ENCODE data around the gene BSND. TPM values are rescaled to one million over a fixed set of nuclear protein-coding genes. Genes with fewer than 3 reads are reported as not detected.

BSND gene
- total RNA-seq, 2 donors from 2014 or later = 0.13 to 0.20 TPM

DNA sequence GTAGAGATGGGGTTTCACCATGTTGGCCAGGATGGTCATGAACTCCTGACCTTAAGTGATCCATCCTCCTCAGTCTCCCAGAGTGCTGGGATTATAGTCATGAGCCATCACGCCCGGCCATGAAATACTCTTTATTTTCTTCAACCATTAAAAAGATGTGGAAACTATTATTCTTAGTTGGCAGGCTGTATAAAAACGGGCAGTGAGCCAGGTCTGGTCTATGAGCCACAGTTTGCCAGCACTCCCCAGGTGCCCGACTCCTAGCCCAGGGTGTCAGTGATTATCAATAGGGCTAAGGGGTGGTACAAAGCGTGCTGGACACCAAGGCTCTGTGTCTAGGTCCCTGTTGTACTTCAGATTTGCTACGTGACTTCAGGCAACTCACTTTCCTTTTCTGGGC lies 22.0 kb upstream of the BSND start:
- Mint-ChIP-seq H3K27ac (peak overlapping the region; percentile 48), H3K36me3 (ENCODE audit: low read depth) (no peaks in the 10 kb centered on the region), H3K27me3 (ENCODE audit: insufficient read depth) (peaks cover 35% of the 10 kb centered on the region), H3K4me1 (peaks cover 16% of the 10 kb centered on the region), H3K9me3 (no peaks in the 10 kb centered on the region), H3K4me3 (no peak overlapping the region)
- Histone ChIP-seq H3K27ac (ENCODE audit: low read depth, low read length) (no peak overlapping the region), H3K9me3 (ENCODE audit: control insufficient read depth, low read length) (no peaks in the 10 kb centered on the region), H3K9ac (ENCODE audit: extremely low read depth, low read length, poor library complexity, severe bottlenecking) (no peak overlapping the region), H3K36me3 (ENCODE audit: control insufficient read depth, insufficient read depth, low read length) (no peaks in the 10 kb centered on the region), H3K4me1 (ENCODE audit: control insufficient read depth, insufficient read depth, low read length) (no peaks in the 10 kb centered on the region), H3K4me3 (ENCODE audit: low read length) (no peak overlapping the region), H3K27me3 (ENCODE audit: control insufficient read depth, insufficient read depth, low read length, poor library complexity, severe bottlenecking) (peaks cover 28% of the 10 kb centered on the region)
- TF ChIP-seq CTCF (conservative IDR thresholded peaks at IDR 0.05) = no peak
- DNase-seq = peak; percentile 31
- 82 to 98% methylated on average over 4 to 6 of the region's 6 CpGs for WGBS, 2 experiments (ENCODE audit: insufficient coverage in 1 of 2, insufficient read length in 1 of 2)

DNA sequence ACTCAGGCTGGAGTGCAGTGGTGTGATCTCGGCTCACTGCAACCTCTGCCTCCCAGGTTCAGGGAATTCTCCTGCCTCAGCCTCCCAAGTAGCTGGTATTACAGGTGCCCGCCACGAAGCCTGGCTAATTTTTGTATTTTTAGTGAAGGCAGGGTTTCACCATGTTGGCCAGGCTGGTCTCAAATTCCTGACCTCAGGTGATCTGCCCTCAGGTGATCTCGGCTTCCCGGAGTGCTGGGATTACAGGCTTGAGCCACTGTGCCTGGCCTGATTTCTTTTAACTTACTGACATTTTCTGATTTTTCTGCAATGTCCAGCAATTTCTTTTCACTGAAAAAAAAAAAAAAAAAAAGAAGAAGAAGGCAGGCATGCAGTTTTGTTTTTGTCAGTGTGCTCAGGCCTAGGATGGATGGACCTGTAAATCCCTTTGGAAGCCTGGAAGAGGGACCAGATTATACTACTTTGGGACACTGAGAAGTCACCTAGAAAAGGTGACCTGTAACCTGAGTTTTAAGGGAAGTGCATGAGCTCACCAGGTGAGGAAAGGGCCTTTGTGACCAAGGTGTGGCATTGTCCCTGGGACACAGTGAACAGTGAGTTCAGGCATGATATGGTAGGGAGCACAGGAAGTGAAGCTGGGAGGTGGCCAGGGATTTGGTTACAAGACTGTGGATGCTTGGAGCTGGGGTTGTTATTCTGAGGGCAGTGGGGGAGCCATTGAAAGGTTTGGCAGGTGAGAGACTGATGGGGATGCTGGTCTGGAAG lies 21.0 kb upstream of the BSND start:
- Mint-ChIP-seq H3K27ac (peak overlapping the region; percentile 42), H3K4me3 (no peak overlapping the region), H3K27me3 (ENCODE audit: insufficient read depth) (peaks cover 43% of the 10 kb centered on the region), H3K4me1 (peaks cover 16% of the 10 kb centered on the region), H3K9me3 (no peaks in the 10 kb centered on the region), H3K36me3 (ENCODE audit: low read depth) (no peaks in the 10 kb centered on the region)
- TF ChIP-seq CTCF (conservative IDR thresholded peaks at IDR 0.05) = no peak
- Histone ChIP-seq H3K4me1 (ENCODE audit: control insufficient read depth, insufficient read depth, low read length) (no peaks in the 10 kb centered on the region), H3K36me3 (ENCODE audit: control insufficient read depth, insufficient read depth, low read length) (no peaks in the 10 kb centered on the region), H3K9me3 (ENCODE audit: control insufficient read depth, low read length) (no peaks in the 10 kb centered on the region), H3K4me3 (ENCODE audit: low read length) (no peak overlapping the region), H3K27me3 (ENCODE audit: control insufficient read depth, insufficient read depth, low read length, poor library complexity, severe bottlenecking) (peaks cover 36% of the 10 kb centered on the region), H3K9ac (ENCODE audit: extremely low read depth, low read length, poor library complexity, severe bottlenecking) (no peak overlapping the region), H3K27ac (ENCODE audit: low read depth, low read length) (no peak overlapping the region)
- WGBS, 2 experiments (ENCODE audit: insufficient coverage in 1 of 2, insufficient read length in 1 of 2) = 90 to 96% methylated on average over 4 to 5 of the region's 5 CpGs
- DNase-seq = peak; percentile 85

DNA sequence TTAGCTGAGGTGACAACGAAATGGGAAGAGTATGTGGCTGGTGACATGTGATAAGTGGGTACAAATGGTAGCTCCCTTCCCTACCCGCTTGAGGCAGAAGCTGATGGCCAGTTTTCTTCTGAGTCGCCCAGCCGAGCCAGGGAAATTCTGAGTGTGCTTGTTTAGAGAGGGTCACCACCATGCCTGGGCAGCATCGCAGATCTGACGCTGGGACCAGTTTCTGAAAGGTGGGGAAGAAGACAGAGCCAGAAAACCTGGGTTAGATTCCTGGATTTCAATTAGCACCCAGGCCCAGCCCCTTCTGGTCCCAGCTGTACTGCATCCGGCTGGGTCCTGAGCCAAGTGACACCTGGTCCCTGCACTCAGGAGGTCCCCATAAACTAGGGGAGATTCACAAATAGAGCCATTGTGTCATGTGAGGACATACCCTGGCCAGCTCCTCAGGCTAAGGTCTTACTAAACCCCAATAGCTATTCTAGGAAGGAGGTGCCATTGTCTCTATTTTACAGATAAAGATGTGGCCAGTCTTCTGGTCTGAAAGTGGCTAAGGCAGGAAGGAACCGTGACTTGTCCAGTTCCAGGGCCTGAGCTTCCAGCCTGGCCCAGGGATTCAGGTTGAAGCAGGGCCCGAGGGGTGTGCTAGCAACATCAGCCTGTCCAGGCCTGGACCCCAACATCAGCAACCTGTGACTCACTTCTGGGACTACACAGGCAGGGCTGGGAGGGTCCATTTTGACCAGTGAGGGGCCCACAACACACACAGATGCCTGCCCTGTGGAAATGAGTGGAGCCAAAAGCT lies 20.0 kb upstream of the BSND start:
- peaks cover 36% of the 10 kb centered on the region for H3K27me3 ChIP-seq (ENCODE audit: control insufficient read depth, insufficient read depth, low read length, poor library complexity, severe bottlenecking)
- Mint-ChIP-seq H3K36me3 (ENCODE audit: low read depth) (no peaks in the 10 kb centered on the region), H3K4me3 (no peak overlapping the region), H3K27ac (no peak overlapping the region), H3K9me3 (no peaks in the 10 kb centered on the region), H3K27me3 (ENCODE audit: insufficient read depth) (peaks cover 45% of the 10 kb centered on the region), H3K4me1 (peaks cover 15% of the 10 kb centered on the region)
- H3K9me3 ChIP-seq (ENCODE audit: control insufficient read depth, low read length) = no peaks in the 10 kb centered on the region
- H3K36me3 ChIP-seq (ENCODE audit: control insufficient read depth, insufficient read depth, low read length) = no peaks in the 10 kb centered on the region
- no peak overlapping the region for H3K27ac ChIP-seq (ENCODE audit: low read depth, low read length)
- 95 to 100% methylated on average over 7 to 9 of the region's 9 CpGs for WGBS, 2 experiments (ENCODE audit: insufficient coverage in 1 of 2, insufficient read length in 1 of 2)
- H3K4me3 ChIP-seq (ENCODE audit: low read length) = no peak overlapping the region
- TF ChIP-seq CTCF (conservative IDR thresholded peaks at IDR 0.05) = no peak
- DNase-seq = no peak
- no peaks in the 10 kb centered on the region for H3K4me1 ChIP-seq (ENCODE audit: control insufficient read depth, insufficient read depth, low read length)
- no peak overlapping the region for H3K9ac ChIP-seq (ENCODE audit: extremely low read depth, low read length, poor library complexity, severe bottlenecking)
